ENCODE results near the gene TMEM256.

DNA sequence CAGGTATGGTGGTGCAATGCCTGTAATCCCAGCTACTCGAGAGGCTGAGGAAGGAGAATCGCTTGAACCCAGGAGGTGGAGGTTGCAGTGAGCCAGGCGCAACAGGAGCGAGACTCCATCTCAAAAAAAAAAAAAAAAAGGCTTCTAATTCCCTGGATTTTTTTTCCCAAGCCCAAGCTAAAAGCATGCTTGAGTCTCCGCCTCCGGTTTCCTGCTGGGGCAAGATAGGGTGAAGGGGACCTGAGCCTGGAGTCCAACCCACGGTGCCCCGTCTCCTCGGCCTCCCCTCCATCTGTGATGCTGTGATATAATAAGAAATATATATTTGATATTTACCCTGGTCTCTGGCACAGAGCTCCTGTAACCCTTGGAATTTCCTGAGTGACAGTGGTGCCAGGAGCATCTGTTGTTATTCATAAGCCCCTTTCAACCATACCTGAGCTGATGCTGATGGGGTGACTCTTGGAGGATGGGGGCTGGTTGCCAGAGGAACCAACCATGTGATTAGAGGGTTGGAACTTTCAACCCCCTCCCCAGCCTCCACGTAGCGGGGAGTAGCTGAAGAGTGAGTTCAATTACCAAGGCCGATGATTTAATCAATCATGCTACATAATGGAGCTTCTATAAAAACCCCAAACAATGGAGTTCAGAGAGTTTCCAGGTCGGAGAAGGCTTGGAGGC lies 35.8 kb downstream of the TMEM256 start:
- no peak for TF ChIP-seq EZH2 (IDR thresholded peaks at IDR 0.05; ENCODE audit: borderline replicate concordance, low read depth, low read length, poor library complexity, severe bottlenecking)
- TF ChIP-seq, protein P1, sequence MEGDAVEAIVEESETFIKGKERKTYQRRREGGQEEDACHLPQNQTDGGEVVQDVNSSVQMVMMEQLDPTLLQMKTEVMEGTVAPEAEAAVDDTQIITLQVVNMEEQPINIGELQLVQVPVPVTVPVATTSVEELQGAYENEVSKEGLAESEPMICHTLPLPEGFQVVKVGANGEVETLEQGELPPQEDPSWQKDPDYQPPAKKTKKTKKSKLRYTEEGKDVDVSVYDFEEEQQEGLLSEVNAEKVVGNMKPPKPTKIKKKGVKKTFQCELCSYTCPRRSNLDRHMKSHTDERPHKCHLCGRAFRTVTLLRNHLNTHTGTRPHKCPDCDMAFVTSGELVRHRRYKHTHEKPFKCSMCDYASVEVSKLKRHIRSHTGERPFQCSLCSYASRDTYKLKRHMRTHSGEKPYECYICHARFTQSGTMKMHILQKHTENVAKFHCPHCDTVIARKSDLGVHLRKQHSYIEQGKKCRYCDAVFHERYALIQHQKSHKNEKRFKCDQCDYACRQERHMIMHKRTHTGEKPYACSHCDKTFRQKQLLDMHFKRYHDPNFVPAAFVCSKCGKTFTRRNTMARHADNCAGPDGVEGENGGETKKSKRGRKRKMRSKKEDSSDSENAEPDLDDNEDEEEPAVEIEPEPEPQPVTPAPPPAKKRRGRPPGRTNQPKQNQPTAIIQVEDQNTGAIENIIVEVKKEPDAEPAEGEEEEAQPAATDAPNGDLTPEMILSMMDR (conservative IDR thresholded peaks at IDR 0.05; ENCODE audit: low read depth, low read length), result no peak

Measured in A673 (cell line).